HAP-1 (cell line): ENCODE results near the gene PLCH1.

Experiments
- DNase-seq, 2 experiments: peaks; one replicate each; pipeline ENCODE4 v3.0.0-alpha.2; 2016 to 2020; ENCODE audit warnings: low spot score in 2 of 2
- H3K27me3 ChIP-seq: fragments of 250-450 bp; sonication (Bioruptor Pico); 2 replicates; pipeline ENCODE4 v1.5.1; 2020; ENCODE audit warnings: low read depth, mild to moderate bottlenecking, moderate library complexity
- H3K36me3 ChIP-seq: fragments of 250-450 bp; sonication (Bioruptor Pico); replicated peaks from 2 replicates; pipeline ENCODE4 v1.5.1; 2020; ENCODE audit warnings: mild to moderate bottlenecking
- H3K4me1 ChIP-seq: fragments of 250-450 bp; sonication (Bioruptor Pico); 2 replicates; pipeline ENCODE4 v1.5.1; 2020; ENCODE audit warnings: mild to moderate bottlenecking
- H3K4me3 ChIP-seq: fragments of 250-450 bp; sonication (Bioruptor Pico); 2 replicates; pipeline ENCODE4 v1.5.1; 2020; ENCODE audit warnings: mild to moderate bottlenecking, moderate library complexity
- H3K9me3 ChIP-seq: fragments of 250-450 bp; sonication (Bioruptor Pico); 2 replicates; pipeline ENCODE4 v1.5.1; 2020; ENCODE audit warnings: mild to moderate bottlenecking, moderate library complexity
- in situ Hi-C: fragments of 300-500 bp; cut with MboI; formaldehyde crosslinking; loops from 3 replicates; pipeline ENCODE4 v1.14.3; 2020; ENCODE audit warnings: low sequenced_read_pairs, inconsistent platforms, mixed read lengths

PLCH1 gene

GRCh38 chr3:155763870-155764463 is 19.1 kb upstream of the PLCH1 start:
- Histone ChIP-seq H3K9me3 (no peaks in the 10 kb centered on the region), H3K27me3 (no peaks in the 10 kb centered on the region), H3K36me3 (peaks cover 4% of the 10 kb centered on the region; the same call in 1 of the 2 replicates), H3K4me3 (no peak overlapping the region), H3K4me1 (0 out of 2 replicates have a peak, but pooled peaks cover 3% of the 10 kb centered on the region)
- in situ Hi-C loops: no loop called here
- no peak for DNase-seq

- H3K9me3 ChIP-seq: no peaks in the 10 kb centered on the region
- no peak for DNase-seq
- H3K27me3 ChIP-seq: no peaks in the 10 kb centered on the region
Measured at GRCh38 chr3:155760653-155761052, 15.8 kb upstream of the PLCH1 start.

GRCh38 chr3:155757577-155757976 is 12.7 kb upstream of the PLCH1 start:
- no peak for DNase-seq
- Histone ChIP-seq H3K4me1 (no peaks in the 10 kb centered on the region), H3K4me3 (no peak overlapping the region), H3K36me3 (no peaks in the 10 kb centered on the region), H3K9me3 (no peaks in the 10 kb centered on the region), H3K27me3 (no peaks in the 10 kb centered on the region)
- in situ Hi-C loops: no loop called here

More at GRCh38 chr3:155760653-155761052, 15.8 kb upstream of the PLCH1 start:
- Histone ChIP-seq H3K36me3 (0 out of 2 replicates have a peak, but pooled peaks cover 4% of the 10 kb centered on the region), H3K4me3 (no peak overlapping the region), H3K4me1 (0 out of 2 replicates have a peak, but pooled peaks cover 3% of the 10 kb centered on the region)
- in situ Hi-C loops: no loop called here

DNA sequence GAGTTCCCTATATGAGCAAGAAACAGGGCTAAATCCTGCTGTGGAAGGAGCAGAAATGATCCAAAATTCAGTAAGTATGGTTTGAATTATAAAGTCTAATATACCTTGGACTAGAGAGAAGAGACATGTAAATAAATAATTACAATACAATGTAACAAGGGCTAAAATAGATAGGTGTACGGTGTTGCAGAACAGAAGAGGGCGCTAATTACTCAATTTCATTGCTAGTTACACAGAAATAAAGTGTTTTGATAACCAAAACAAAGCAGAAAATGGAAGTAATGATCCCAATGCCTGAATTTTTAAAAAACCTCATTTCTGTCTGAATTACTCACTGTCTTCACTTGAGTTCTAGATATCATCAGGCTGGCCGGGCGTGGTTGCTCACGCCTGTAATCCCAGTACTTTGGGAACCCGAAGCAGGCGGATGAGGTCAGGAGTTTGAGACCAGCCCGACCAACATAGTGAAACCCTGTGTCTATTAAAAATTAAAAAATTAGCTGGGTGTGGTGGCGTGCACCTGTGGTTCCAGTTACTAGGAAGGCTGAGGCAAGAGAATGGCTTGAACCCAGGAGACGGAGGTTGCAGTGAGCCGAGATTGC is 8.3 kb upstream of the PLCH1 start:
- Histone ChIP-seq H3K4me1 (peaks cover 15% of the 10 kb centered on the region), H3K27me3 (no peaks in the 10 kb centered on the region), H3K36me3 (no peaks in the 10 kb centered on the region), H3K9me3 (no peaks in the 10 kb centered on the region), H3K4me3 (no peak overlapping the region)
- in situ Hi-C loops: no loop called here
- DNase-seq: peak in 1 of 2 experiments; percentile 43

DNA sequence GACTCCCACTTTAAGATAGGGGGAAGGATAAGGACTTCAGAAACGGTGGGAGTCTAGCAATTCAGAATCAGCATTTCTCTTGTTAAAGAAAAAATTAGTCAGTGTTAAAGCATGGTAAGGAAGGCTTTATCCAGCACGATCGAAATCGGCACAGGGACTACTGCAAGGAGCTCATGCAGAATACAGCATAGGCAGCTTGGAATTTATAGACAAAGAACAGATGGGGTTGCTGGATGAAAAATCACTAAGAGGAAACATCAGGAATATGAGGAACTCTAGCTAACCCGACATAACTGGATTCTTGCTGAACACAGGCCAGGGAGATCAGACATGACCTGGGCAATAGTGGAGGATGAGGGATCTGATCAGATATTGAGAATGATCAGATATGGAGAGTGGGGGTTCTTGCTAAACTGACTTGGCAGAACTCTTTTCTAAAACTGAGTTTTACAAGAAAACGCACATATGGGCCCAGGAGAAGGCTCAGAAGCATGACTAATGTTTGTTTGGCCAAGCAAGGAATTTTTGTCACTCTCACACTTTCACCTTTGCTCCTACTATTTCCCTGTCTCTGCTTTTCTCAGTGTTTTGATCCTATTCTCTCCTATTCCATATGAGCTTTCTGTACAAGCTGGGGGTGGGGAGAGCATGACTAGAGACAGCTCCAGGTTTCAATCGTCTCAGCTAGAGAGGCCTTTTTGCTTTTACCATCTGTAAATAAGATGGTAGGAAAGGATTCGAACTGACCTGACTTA is 3.9 kb upstream of the PLCH1 start:
- in situ Hi-C loops: loop anchor here (10.0 kb wide), 1 partner anchor 106 kb away; the partner anchor contains the start of gene SLC33A1
- Histone ChIP-seq H3K36me3 (no peaks in the 10 kb centered on the region; the same call in 1 of the 2 replicates), H3K4me3 (no peak overlapping the region), H3K9me3 (no peaks in the 10 kb centered on the region), H3K4me1 (peaks cover 35% of the 10 kb centered on the region), H3K27me3 (no peaks in the 10 kb centered on the region)
- no peak for DNase-seq

- peaks cover 37% of the 10 kb centered on the region for H3K4me1 ChIP-seq
- in situ Hi-C loops: loop anchor here (10.0 kb wide), 1 partner anchor 107 kb away; the partner anchor contains the start of gene SLC33A1
Measured at GRCh38 chr3:155747946-155748290, 3.0 kb upstream of the PLCH1 start.

GRCh38 chr3:155747286-155747945 is 2.5 kb upstream of the PLCH1 start:
- Histone ChIP-seq H3K4me3 (no peak overlapping the region), H3K9me3 (no peaks in the 10 kb centered on the region), H3K4me1 (peaks cover 42% of the 10 kb centered on the region), H3K36me3 (no peaks in the 10 kb centered on the region; the same call in 1 of the 2 replicates), H3K27me3 (no peaks in the 10 kb centered on the region)
- DNase-seq: peak in 1 of 2 experiments; percentile 79
- in situ Hi-C loops: loop anchor here (10.0 kb wide), 1 partner anchor 107 kb away; the partner anchor contains the start of gene SLC33A1

More at GRCh38 chr3:155747946-155748290, 3.0 kb upstream of the PLCH1 start:
- Histone ChIP-seq H3K9me3 (no peaks in the 10 kb centered on the region), H3K4me3 (no peak overlapping the region), H3K27me3 (no peaks in the 10 kb centered on the region), H3K36me3 (no peaks in the 10 kb centered on the region; the same call in 1 of the 2 replicates)
- no peak for DNase-seq

GRCh38 chr3:155746703-155747102 is 1.8 kb upstream of the PLCH1 start:
- in situ Hi-C loops: loop anchor here (10.0 kb wide), 1 partner anchor 108 kb away; the partner anchor contains the start of gene SLC33A1
- H3K4me1 ChIP-seq: peaks cover 46% of the 10 kb centered on the region
- no peaks in the 10 kb centered on the region for H3K27me3 ChIP-seq
- no peak for DNase-seq
- H3K36me3 ChIP-seq: no peaks in the 10 kb centered on the region; the same call in 1 of the 2 replicates
- no peaks in the 10 kb centered on the region for H3K9me3 ChIP-seq
- H3K4me3 ChIP-seq: no peak overlapping the region; the same call in 1 of the 2 replicates

- in situ Hi-C loops: loop anchor here (10.0 kb wide), 1 partner anchor 109 kb away; the partner anchor contains the start of gene SLC33A1
- no peaks in the 10 kb centered on the region for H3K9me3 ChIP-seq
- H3K4me3 ChIP-seq: peak overlapping the region; percentile 13
- peak; percentile 82 to 89 for DNase-seq
- H3K27me3 ChIP-seq: no peaks in the 10 kb centered on the region
- H3K4me1 ChIP-seq: peaks cover 47% of the 10 kb centered on the region
- no peaks in the 10 kb centered on the region; the same call in 1 of the 2 replicates for H3K36me3 ChIP-seq
Measured at GRCh38 chr3:155745795-155746550, 1.1 kb upstream of the PLCH1 start.

DNA sequence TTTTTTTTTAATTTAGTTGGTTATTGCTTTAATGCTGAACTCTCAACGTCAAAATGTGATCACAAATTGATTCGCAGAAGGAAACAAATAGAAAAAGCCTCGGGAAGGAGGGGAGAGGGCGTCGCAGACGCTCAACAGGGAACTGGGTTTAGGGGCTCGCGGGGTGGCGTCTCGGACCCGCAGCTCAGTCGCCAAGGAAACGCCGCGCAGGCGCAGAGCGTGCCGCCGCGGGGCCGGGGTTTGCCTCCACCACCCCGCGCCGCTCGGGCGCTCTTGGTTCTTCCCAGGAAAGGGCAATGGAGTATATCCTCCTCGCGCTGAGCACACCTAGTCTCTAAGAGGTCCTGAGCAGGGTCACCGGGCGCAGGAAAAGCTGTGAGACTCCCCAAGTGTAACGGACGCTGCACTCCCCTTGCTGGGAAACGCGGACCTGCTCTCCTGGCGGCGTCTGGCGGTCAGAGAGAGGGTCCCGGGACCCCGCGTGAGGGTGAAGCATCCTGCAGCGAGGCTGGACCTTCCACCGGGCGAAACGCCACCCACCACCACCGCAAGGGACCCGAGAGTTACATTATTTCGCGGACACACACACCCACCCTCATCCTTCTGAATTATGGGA is 753 bp downstream of the PLCH1 start:
- no peaks in the 10 kb centered on the region for H3K9me3 ChIP-seq
- H3K36me3 ChIP-seq: no peaks in the 10 kb centered on the region; the same call in 1 of the 2 replicates
- H3K4me1 ChIP-seq: peaks cover 35% of the 10 kb centered on the region
- H3K27me3 ChIP-seq: no peaks in the 10 kb centered on the region
- peak; percentile 81 to 91 for DNase-seq
- in situ Hi-C loops: loop anchor here (10.0 kb wide), 1 partner anchor 111 kb away; the partner anchor contains the start of gene SLC33A1
- H3K4me3 ChIP-seq: peak overlapping the region; percentile 73

- H3K4me3 ChIP-seq: peak overlapping the region; percentile 73
- in situ Hi-C loops: loop anchor here (10.0 kb wide), 1 partner anchor 111 kb away; the partner anchor contains the start of gene SLC33A1
- no peaks in the 10 kb centered on the region for H3K9me3 ChIP-seq
- DNase-seq: peak in 1 of 2 experiments; percentile 18
- H3K27me3 ChIP-seq: no peaks in the 10 kb centered on the region
- peaks cover 32% of the 10 kb centered on the region for H3K4me1 ChIP-seq
- H3K36me3 ChIP-seq: no peaks in the 10 kb centered on the region; the same call in 1 of the 2 replicates
Measured at GRCh38 chr3:155743606-155744005, 1.3 kb downstream of the PLCH1 start.

GRCh38 chr3:155742349-155742965 is 2.4 kb downstream of the PLCH1 start:
- H3K4me3 ChIP-seq: no peak overlapping the region
- no peak for DNase-seq
- no peaks in the 10 kb centered on the region; the same call in 1 of the 2 replicates for H3K36me3 ChIP-seq
- no peaks in the 10 kb centered on the region for H3K9me3 ChIP-seq
- H3K4me1 ChIP-seq: peaks cover 30% of the 10 kb centered on the region
- no peaks in the 10 kb centered on the region for H3K27me3 ChIP-seq
- in situ Hi-C loops: loop anchor here (10.0 kb wide), 1 partner anchor 112 kb away; the partner anchor contains the start of gene SLC33A1
